Esophagus squamous epithelium (tissue), 4 donors: Measurements from ENCODE around the gene SIX1.

Source experiments
- CTCF ChIP-seq, 6 experiments: fragments of 450-650 bp in 4 of 6; fragments of 200-600 bp in 2 of 6; sonication (generic) in 2 of 6; IDR thresholded peaks; one replicate each; pipeline ENCODE4 v1.5.1; 2016 to 2019; ENCODE audit warnings: antibody characterized with exemption in 6 of 6, mild to moderate bottlenecking in 4 of 6, moderate library complexity in 4 of 6
- POLR2A ChIP-seq, 4 donors: fragments of 450-650 bp; IDR thresholded peaks; one replicate each; pipeline ENCODE4 v1.6.1; 2017; ENCODE audit warnings: antibody characterized with exemption in 4 of 4, mild to moderate bottlenecking in 4 of 4, moderate library complexity in 3 of 4

DNA sequence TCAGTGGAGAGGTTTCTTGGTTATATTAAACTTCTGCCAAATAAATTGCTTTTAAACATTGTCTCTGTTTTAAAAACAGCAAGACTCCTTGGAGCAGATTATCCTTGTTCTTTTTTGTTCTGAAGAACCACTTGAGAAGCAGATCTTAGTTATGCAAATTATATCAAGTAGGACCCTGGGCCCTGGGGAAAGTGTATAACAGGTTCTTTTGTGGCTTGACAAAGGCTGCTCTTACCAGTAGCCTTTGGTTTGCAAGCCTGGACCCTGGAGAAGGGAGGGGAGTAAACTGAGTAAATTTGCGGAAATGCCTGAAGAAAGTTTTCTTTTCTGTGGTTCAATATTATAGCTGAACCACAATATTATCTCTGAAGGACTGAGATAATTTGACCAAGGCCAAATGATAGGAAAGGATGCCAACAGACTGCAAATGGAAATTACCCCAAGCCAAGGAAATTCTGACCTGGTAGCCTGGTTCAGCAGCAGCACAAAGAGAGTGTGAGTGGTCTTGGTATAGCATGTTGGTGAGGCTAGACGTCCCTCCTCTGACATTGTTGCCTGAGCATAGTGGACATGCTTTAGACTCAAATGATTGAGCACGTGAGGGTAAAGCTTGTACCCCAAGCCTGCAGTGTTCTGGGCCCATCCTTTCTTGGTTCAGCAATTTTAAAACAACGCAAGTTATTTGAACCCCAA, 30.4 kb upstream of the SIX1 start:
- no peak for TF ChIP-seq CTCF (IDR thresholded peaks at IDR 0.05)
- no peak for TF ChIP-seq POLR2A (IDR thresholded peaks at IDR 0.05)
